ENCODE data around the gene HIP1R.

Gene HIP1R

GRCh38 chr12:122843455-122843854 is 8.2 kb downstream of the HIP1R start:
- ChIA-PET POLR2A (no interaction called here), CTCF (no interaction called here)
- TF ChIP-seq SP1 (IDR thresholded peaks at IDR 0.05) (no peak), ELF4 (IDR thresholded peaks at IDR 0.05) (no peak), PKNOX1 (IDR thresholded peaks at IDR 0.05) (no peak), FOXM1 (IDR thresholded peaks at IDR 0.05; ENCODE audit: borderline replicate concordance) (no peak), BHLHE40 (IDR thresholded peaks at IDR 0.05; ENCODE audit: borderline replicate concordance) (no peak), FOXA1 (IDR thresholded peaks at IDR 0.05) (no peak), L3MBTL2 (conservative IDR thresholded peaks at IDR 0.05) (no peak), ARNT (IDR thresholded peaks at IDR 0.05) (no peak), SUZ12 (IDR thresholded peaks at IDR 0.05) (no peak), HDGF (IDR thresholded peaks at IDR 0.05; ENCODE audit: borderline replicate concordance) (no peak), TARDBP (IDR thresholded peaks at IDR 0.05) (no peak), CTBP1 (IDR thresholded peaks at IDR 0.05; ENCODE audit: borderline replicate concordance) (no peak), LEF1 (IDR thresholded peaks at IDR 0.05; ENCODE audit: borderline replicate concordance) (no peak), ZNF384 (IDR thresholded peaks at IDR 0.05) (no peak), NFRKB (IDR thresholded peaks at IDR 0.05) (no peak), FOXK2 (IDR thresholded peaks at IDR 0.05) (no peak)
- DNase-seq (ENCODE audit: extremely low spot score): no peak

GRCh38 chr12:122844366-122844971 is 9.2 kb downstream of the HIP1R start:
- POLR2A ChIA-PET: no interaction called here
- TF ChIP-seq SUZ12 (IDR thresholded peaks at IDR 0.05): no peak
- no peak for TF ChIP-seq HDGF (IDR thresholded peaks at IDR 0.05; ENCODE audit: borderline replicate concordance)
- TF ChIP-seq ARNT (IDR thresholded peaks at IDR 0.05): no peak
- no peak for TF ChIP-seq BHLHE40 (IDR thresholded peaks at IDR 0.05; ENCODE audit: borderline replicate concordance)
- TF ChIP-seq FOXA1 (IDR thresholded peaks at IDR 0.05): no peak
- no peak for TF ChIP-seq NFRKB (IDR thresholded peaks at IDR 0.05)
- TF ChIP-seq ELF4 (IDR thresholded peaks at IDR 0.05): no peak
- no peak for TF ChIP-seq SP1 (IDR thresholded peaks at IDR 0.05)
- no peak for TF ChIP-seq TARDBP (IDR thresholded peaks at IDR 0.05)
- TF ChIP-seq LEF1 (IDR thresholded peaks at IDR 0.05; ENCODE audit: borderline replicate concordance): no peak
- no peak for TF ChIP-seq FOXK2 (IDR thresholded peaks at IDR 0.05)
- TF ChIP-seq FOXM1 (IDR thresholded peaks at IDR 0.05; ENCODE audit: borderline replicate concordance): no peak
- no peak for TF ChIP-seq PKNOX1 (IDR thresholded peaks at IDR 0.05)
- no peak for TF ChIP-seq CTBP1 (IDR thresholded peaks at IDR 0.05; ENCODE audit: borderline replicate concordance)
- no peak for TF ChIP-seq ZNF384 (IDR thresholded peaks at IDR 0.05)
- no peak for TF ChIP-seq L3MBTL2 (conservative IDR thresholded peaks at IDR 0.05)
- DNase-seq (ENCODE audit: extremely low spot score): no peak
- CTCF ChIA-PET: no interaction called here

- ChIA-PET CTCF (no interaction called here), POLR2A (no interaction called here)
These were observed 10.0 kb downstream of the HIP1R start for GRCh38 chr12:122845041-122845864.

GRCh38 chr12:122845865-122846621 is 10.8 kb downstream of the HIP1R start:
- ChIA-PET POLR2A (no interaction called here), CTCF (no interaction called here)
- TF ChIP-seq ZNF384 (IDR thresholded peaks at IDR 0.05) (no peak), SP1 (IDR thresholded peaks at IDR 0.05) (no peak)
- no peak for DNase-seq (ENCODE audit: extremely low spot score)

More at GRCh38 chr12:122845041-122845864, 10.0 kb downstream of the HIP1R start:
- TF ChIP-seq FOXM1 (IDR thresholded peaks at IDR 0.05; ENCODE audit: borderline replicate concordance) (no peak), PKNOX1 (IDR thresholded peaks at IDR 0.05) (no peak), FOXK2 (IDR thresholded peaks at IDR 0.05) (no peak), SP1 (IDR thresholded peaks at IDR 0.05) (no peak), LEF1 (IDR thresholded peaks at IDR 0.05; ENCODE audit: borderline replicate concordance) (no peak), HDGF (IDR thresholded peaks at IDR 0.05; ENCODE audit: borderline replicate concordance) (no peak), NFRKB (IDR thresholded peaks at IDR 0.05) (no peak), TARDBP (IDR thresholded peaks at IDR 0.05) (no peak), ELF4 (IDR thresholded peaks at IDR 0.05) (no peak), SUZ12 (IDR thresholded peaks at IDR 0.05) (no peak), BHLHE40 (IDR thresholded peaks at IDR 0.05; ENCODE audit: borderline replicate concordance) (no peak), ARNT (IDR thresholded peaks at IDR 0.05) (no peak), L3MBTL2 (conservative IDR thresholded peaks at IDR 0.05) (no peak), FOXA1 (IDR thresholded peaks at IDR 0.05) (no peak), CTBP1 (IDR thresholded peaks at IDR 0.05; ENCODE audit: borderline replicate concordance) (no peak)
- no peak for DNase-seq (ENCODE audit: extremely low spot score)

- no peak for DNase-seq (ENCODE audit: extremely low spot score)
- TF ChIP-seq TARDBP (IDR thresholded peaks at IDR 0.05) (no peak), FOXM1 (IDR thresholded peaks at IDR 0.05; ENCODE audit: borderline replicate concordance) (no peak), CTBP1 (IDR thresholded peaks at IDR 0.05; ENCODE audit: borderline replicate concordance) (no peak), FOXK2 (IDR thresholded peaks at IDR 0.05) (no peak)
- CTCF ChIA-PET: no interaction called here
- POLR2A ChIA-PET: no interaction called here
These were observed 11.6 kb downstream of the HIP1R start for GRCh38 chr12:122846622-122847515.
